ENCODE data around the gene TMEM212.

Gene TMEM212
- 0 reads per million in 2 donors for total RNA-seq

DNA sequence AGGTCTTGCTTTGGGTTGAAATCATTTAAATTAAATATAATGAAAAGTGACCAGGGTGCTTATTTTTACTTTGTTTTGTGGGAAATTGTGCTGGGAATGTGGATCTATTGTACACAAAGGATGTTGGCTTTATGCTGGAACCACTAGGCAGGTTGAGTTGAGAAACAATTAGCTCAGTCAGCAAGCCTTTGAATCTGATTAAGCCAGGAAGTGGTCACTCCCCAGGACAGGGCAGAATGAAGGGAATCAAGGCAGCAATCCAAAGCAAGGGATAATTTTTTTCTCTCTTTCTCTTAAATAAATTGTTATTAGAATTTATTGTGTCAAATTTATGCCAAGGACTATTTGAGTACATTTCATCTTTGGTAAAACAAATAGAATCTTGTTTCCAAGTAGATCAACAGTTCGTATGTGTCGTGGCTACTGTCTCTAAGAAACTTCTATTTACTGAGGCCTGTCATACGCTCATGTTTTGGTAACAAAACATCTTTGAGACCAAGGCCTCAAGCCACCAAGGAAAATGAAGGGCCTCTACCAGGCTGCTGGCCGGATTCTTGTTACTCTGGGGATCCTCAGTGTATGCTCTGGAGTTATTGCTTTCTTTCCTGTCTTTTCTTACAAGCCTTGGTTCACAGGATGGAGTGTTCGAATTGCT is at the start of gene TMEM212:
TMEM212 (plus strand) TSS at position 486 of the 655 bp plus-strand sequence; CDS start at position 521, 35 bp downstream.
- DNase-seq = no peak

DNA sequence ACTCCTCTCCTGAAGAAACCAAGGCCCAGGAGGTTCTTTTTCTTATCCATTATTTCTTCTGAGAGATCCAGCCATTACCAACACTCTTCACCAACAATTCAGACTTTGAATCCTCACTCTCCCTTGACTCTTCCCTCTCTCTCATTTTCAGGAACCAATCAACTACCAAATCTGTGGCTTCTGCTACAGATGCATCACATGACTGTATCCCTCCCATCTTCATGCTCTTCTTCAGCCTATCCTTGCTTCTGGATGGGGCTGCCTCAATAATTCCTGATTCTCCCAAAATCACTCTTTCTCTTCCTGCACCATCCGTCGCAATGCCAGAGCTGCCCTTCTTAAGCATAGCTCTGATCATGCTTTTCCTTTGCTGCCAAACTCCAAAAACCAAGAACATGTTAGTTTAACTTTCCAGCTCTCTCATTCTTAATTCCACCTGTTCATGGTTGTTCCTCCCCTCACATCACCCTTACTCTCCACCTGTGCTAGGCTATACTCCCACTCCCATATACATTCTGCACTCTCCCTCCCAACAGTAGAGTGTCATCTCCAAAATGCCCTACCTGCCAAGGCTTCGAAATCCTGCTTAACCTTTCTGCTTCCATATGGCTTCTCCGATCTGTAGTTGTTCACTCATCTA is 46.4 kb upstream of the TMEM212 start:
- no peak for DNase-seq

DNA sequence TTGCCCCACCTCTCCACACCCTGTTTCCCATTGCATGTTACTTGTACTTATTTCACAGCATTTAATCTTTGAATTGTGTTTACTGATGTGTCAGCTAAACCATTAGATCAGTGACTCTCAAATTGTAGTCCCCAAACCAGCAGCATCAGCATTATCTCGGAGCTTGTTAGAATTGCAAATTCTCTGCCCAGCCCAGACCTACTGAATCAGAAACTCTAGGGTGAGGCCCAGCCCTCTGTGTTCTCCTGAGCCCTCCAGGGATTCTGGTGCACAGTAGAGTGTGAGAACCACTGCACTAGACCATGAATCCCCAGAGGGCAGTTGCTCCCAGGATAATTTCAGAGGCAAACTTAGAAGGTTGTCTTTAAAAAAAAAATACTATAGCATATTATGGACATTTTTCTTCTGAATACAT is 45.9 kb upstream of the TMEM212 start:
- no peak for DNase-seq

DNA sequence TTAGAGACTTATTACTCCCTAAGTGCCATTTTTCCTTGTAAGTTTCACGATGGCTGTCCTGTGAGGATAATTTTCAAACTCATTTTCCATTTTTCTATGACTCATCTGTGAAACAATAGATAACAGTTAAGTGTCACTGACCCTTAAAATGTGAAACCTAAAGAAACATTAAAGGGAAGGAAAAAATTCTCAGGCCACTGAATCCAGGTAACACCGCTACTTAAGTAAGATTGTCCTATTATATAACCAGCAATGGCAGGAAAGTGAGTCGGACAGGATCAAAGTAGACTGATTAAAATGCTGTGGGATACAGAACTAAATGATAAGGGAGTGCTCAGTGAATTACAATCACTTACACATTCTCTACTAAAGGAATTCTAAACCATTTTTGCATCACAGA is 45.3 kb upstream of the TMEM212 start:
- no peak for DNase-seq

DNA sequence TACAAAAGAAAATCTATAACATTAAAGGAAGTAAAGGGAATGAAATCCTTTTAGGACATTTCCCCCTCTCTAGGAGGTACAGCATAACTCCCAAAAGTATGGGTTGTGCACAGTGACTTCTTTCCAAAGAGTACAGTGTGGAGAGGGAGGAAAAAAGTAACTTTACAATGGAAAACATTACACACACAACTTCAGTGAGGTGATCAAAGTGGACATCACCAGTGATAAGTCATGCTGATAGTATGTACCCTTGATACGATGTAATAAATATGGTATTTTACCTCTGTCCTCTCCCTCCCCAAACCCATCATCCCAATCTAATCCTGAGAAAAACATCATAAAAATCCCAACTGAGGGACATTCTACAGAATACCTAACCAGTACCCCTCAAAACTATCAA is 43.6 kb upstream of the TMEM212 start:
- no peak for DNase-seq

DNA sequence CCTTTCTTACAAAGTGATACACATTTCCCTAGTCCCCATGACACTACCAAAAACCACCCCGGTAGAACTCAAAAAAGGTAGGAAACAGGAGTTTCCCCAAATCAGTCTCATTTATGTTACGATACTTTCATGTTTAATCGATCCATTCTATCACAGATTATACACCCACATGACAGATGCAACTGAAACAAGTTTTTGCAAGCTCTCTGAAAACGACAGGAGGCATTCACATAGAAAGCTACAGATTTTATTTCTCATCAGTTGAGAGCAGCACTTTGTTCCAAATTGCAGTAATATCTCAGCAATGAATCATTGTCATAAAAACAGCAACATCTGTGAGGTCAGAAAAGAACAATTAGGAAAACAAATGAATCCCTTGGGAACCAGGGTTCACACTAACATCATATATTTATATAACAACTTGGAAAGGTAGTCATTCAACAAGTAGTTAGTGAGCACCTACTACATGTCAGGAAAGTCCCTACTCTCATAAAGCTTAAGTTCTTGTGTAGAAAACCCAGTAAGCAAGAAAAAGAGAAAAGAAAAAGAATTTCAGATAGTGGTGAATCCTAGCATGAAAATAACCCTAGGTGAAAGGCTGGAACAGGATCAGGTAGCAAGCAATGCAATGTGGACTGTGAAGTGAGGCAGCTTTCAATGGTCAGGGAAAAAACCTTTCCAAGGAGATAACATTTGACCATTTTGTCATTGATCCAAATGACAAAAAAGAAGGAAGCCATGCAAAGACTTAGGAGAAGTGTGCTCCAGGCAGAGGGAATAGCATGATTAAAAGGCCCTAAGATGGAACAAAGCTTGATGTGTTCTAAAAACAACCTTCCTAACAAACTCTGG is 41.2 kb upstream of the TMEM212 start:
- no peak for DNase-seq

DNA sequence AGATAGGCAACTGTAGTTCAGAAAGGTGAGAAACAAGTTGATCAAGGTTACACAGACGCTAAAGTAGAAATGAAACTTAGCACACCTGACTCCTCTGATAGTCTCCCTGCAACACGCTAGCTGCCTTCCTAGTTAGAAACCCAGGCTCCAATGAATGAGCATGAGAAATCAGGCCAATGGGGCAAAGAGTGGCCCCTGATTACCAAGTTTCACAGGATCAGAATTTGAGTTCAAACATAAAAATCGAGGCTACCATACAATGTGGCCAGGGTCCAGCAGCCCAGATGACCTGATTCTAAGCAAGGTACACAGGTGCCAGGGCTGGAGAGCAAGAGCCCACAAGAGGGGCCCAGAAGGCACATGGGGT is 40.6 kb upstream of the TMEM212 start:
- DNase-seq = no peak

GRCh38 chr3:171803044-171803443 is 40.1 kb upstream of the TMEM212 start:
- no peak for DNase-seq

- DNase-seq = no peak
These were observed 38.3 kb upstream of the TMEM212 start for GRCh38 chr3:171804618-171805389.

GRCh38 chr3:171805687-171806086 is 37.5 kb upstream of the TMEM212 start:
- no peak for DNase-seq

- DNase-seq = no peak
These were observed 36.7 kb upstream of the TMEM212 start for GRCh38 chr3:171806200-171807128.

- DNase-seq = no peak
These were observed 35.9 kb upstream of the TMEM212 start for GRCh38 chr3:171807129-171807675.

DNA sequence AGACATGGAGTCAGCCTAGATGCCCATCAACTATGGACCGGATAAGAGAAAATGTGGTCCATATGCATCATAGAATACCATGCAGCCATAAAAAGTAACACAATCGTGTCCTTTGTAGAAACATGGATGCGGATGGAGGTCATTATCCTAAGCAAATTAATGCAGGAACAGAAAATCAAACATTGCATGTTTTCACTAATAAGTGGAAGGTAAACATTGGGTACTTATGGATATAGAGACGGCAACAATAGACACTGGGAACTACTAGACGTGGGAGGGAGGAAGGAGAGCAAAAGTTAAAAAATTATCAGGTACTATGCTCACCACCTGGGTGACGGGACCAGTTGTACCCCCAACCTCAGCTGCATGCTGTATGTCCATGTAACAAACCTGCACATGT is 35.3 kb upstream of the TMEM212 start:
- no peak for DNase-seq

GRCh38 chr3:171809611-171809860 is 33.6 kb upstream of the TMEM212 start:
- DNase-seq = no peak

DNA sequence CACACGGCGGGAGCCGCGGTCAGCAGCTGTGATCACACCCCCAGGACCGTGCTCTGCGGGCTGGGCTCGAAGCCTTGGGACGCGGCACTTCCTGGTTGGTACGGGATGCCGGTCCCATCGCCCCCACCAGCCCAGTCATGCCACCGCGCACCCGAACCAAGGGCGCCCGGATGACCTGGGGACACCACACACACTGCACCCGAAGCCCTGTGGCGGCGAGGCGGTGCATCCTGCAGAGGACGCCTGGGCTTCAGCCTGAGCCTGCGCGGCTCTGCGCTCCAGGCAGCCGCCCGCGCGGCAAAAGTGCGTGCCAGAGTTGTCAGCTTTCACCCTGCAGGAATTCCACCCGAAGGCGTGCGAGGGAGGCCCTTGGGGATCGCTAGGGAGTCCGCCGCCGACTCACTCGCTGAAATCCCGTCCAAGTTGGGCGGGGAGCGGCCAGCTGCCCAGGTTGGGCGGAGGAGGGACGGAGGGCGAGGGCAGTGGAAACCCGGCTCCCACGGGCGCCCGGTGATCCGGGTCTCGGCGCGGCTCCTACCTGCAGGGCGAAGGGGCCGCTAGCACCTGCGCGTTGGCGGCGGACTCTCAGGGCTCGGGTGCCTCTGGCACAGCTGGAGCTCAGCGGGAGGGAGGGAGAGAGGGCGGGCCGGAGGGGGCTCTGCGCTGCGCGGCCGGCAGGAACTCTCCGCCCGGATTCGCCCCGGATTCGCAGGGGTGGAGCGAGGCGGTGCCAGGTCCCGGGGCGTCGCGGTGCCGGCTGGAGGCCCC is 33.1 kb upstream of the TMEM212 start, which contains the start of gene PLD1:
PLD1 (minus strand) TSS at position 623 of the 768 bp plus-strand sequence. CDS start 72,432 bp downstream, outside the sequence.
- DNase-seq = peak; percentile 16

DNA sequence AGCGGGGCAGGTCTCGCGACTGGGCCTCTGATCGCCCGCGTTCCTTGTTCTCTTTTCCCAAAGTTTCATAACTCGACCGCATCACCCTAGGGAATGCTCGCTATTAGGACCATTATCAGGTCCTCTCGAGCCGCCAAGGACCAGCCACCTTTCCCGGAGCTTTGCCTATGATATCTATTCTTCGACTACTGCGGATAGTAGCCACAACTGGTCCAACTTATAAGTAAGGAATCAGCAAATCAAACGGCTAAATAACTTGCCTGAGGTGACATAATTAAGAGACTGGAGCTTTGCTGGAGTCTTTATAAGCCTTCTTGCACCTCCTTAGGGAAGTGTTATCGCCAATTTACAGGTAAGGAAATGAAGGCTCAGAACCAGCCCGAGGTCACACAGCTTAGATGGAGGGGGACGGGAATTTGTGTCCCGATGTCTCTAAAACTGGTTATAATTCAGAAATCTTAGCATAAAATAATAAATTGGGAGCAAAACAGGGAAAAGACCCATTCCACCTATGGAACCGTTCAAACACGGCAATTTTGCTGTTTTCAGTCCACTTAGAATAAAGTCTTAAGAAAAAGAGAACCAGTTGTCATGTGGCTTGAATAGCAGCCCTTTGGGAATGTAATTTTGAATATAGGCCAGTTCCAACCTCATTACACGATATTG is 32.4 kb upstream of the TMEM212 start:
- no peak for DNase-seq

- no peak for DNase-seq
These were observed 31.7 kb upstream of the TMEM212 start for GRCh38 chr3:171811295-171811912.

DNA sequence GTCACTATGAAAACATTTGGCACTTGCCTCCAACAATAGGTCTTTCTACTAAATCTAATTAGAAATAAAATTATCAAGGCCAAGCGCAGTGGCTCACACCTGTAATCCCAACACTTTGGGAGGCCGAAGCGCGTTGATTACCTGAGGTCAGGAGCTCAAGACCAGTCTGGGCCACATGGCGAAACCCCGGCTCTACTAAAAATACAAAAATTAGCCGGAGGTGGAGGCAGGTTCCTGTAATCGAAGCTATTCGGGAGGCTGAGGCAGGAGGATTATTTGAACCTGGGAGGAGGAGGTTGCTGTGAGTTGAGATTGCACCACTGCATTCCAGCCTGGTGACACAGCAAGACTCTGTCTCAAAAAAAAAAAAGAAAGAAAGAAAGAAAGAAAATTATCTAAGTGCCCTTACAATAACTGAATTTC is 31.2 kb upstream of the TMEM212 start:
- no peak for DNase-seq

DNA sequence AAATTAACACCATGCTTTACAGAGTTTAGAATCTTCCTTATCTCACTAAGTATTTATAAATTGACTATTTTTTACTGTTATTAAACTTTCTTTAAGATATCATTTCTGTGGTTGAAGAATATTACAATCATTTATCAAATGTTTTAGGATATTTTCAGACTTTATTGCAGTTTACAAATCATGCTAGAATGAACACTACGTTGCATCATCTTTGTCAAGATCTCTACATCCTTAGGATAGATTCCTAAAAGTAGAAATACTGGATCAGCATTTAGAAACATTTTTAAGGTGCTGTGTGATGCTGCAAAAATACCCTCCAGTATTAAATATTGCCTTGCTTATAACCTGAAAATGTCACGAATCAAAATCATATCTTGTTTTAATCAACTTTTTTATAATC is 30.3 kb upstream of the TMEM212 start:
- DNase-seq = no peak
